Measurements from ENCODE around the gene DVL3. TPM values are rescaled to one million over a fixed set of nuclear protein-coding genes. Genes with fewer than 3 reads are reported as not detected.
A peak's percentile ranks its signal among the peaks of the same experiment; 100 is the strongest.

DVL3 gene
- total RNA-seq, 1 experiment from 2014 or later = 29.1 TPM

GRCh38 chr3:184172681-184173373 is 17.6 kb downstream of the DVL3 start:
- in situ Hi-C loops (cut with HindIII; ENCODE audit: low pct_unique_long_range_greater_than_20kb, low sequenced_read_pairs) = no loop called here
- DNase-seq (ENCODE audit: low read depth, low spot score) = no peak

- no peak for DNase-seq (ENCODE audit: low read depth, low spot score)
- in situ Hi-C loops (cut with HindIII; ENCODE audit: low pct_unique_long_range_greater_than_20kb, low sequenced_read_pairs) = no loop called here
Observed at GRCh38 chr3:184173374-184173722, 18.2 kb downstream of the DVL3 start.

GRCh38 chr3:184174284-184174645 is 19.1 kb downstream of the DVL3 start:
- in situ Hi-C loops (cut with HindIII; ENCODE audit: low pct_unique_long_range_greater_than_20kb, low sequenced_read_pairs) = no loop called here
- DNase-seq (ENCODE audit: low read depth, low spot score) = no peak

- in situ Hi-C loops (cut with HindIII; ENCODE audit: low pct_unique_long_range_greater_than_20kb, low sequenced_read_pairs) = no loop called here
- peak; percentile 99 for DNase-seq (ENCODE audit: low read depth, low spot score)
Observed at GRCh38 chr3:184174646-184175492, 19.7 kb downstream of the DVL3 start, which contains the start of gene AP2M1. TSS of gene AP2M1 (plus strand) at chr3:184174855. CDS start at chr3:184176994, 2,139 bp downstream.

GRCh38 chr3:184175506-184175905 is 20.3 kb downstream of the DVL3 start:
- no peak for DNase-seq (ENCODE audit: low read depth, low spot score)
- in situ Hi-C loops (cut with HindIII; ENCODE audit: low pct_unique_long_range_greater_than_20kb, low sequenced_read_pairs) = no loop called here

GRCh38 chr3:184175981-184176376 is 20.8 kb downstream of the DVL3 start:
- in situ Hi-C loops (cut with HindIII; ENCODE audit: low pct_unique_long_range_greater_than_20kb, low sequenced_read_pairs) = no loop called here
- DNase-seq (ENCODE audit: low read depth, low spot score) = no peak

- peak; percentile 64 for DNase-seq (ENCODE audit: low read depth, low spot score)
- in situ Hi-C loops (cut with HindIII; ENCODE audit: low pct_unique_long_range_greater_than_20kb, low sequenced_read_pairs) = no loop called here
Observed at GRCh38 chr3:184176377-184177330, 21.5 kb downstream of the DVL3 start.

GRCh38 chr3:184177331-184177731 is 22.2 kb downstream of the DVL3 start:
- in situ Hi-C loops (cut with HindIII; ENCODE audit: low pct_unique_long_range_greater_than_20kb, low sequenced_read_pairs) = no loop called here
- no peak for DNase-seq (ENCODE audit: low read depth, low spot score)

- DNase-seq (ENCODE audit: low read depth, low spot score) = no peak
- in situ Hi-C loops (cut with HindIII; ENCODE audit: low pct_unique_long_range_greater_than_20kb, low sequenced_read_pairs) = no loop called here
Observed at GRCh38 chr3:184177767-184178306, 22.7 kb downstream of the DVL3 start.

GRCh38 chr3:184178521-184179138 is 23.5 kb downstream of the DVL3 start:
- DNase-seq (ENCODE audit: low read depth, low spot score) = no peak
- in situ Hi-C loops (cut with HindIII; ENCODE audit: low pct_unique_long_range_greater_than_20kb, low sequenced_read_pairs) = no loop called here

- in situ Hi-C loops (cut with HindIII; ENCODE audit: low pct_unique_long_range_greater_than_20kb, low sequenced_read_pairs) = no loop called here
- DNase-seq (ENCODE audit: low read depth, low spot score) = no peak
Observed at GRCh38 chr3:184180165-184180564, 25.0 kb downstream of the DVL3 start.

- no peak for DNase-seq (ENCODE audit: low read depth, low spot score)
- in situ Hi-C loops (cut with HindIII; ENCODE audit: low pct_unique_long_range_greater_than_20kb, low sequenced_read_pairs) = no loop called here
Observed at GRCh38 chr3:184181596-184181995, 26.4 kb downstream of the DVL3 start.

GRCh38 chr3:184183679-184184078 is 28.5 kb downstream of the DVL3 start:
- no peak for DNase-seq (ENCODE audit: low read depth, low spot score)

GRCh38 chr3:184184546-184185230 is 29.5 kb downstream of the DVL3 start:
- no peak for DNase-seq (ENCODE audit: low read depth, low spot score)
- in situ Hi-C loops (cut with HindIII; ENCODE audit: low pct_unique_long_range_greater_than_20kb, low sequenced_read_pairs) = no loop called here

More at GRCh38 chr3:184183679-184184078, 28.5 kb downstream of the DVL3 start:
- in situ Hi-C loops (cut with HindIII; ENCODE audit: low pct_unique_long_range_greater_than_20kb, low sequenced_read_pairs) = no loop called here

- DNase-seq (ENCODE audit: low read depth, low spot score) = peak; percentile 99
- in situ Hi-C loops (cut with HindIII; ENCODE audit: low pct_unique_long_range_greater_than_20kb, low sequenced_read_pairs) = no loop called here
Observed at GRCh38 chr3:184185461-184186183, 30.4 kb downstream of the DVL3 start.

- no peak for DNase-seq (ENCODE audit: low read depth, low spot score)
- in situ Hi-C loops (cut with HindIII; ENCODE audit: low pct_unique_long_range_greater_than_20kb, low sequenced_read_pairs) = no loop called here
Observed at GRCh38 chr3:184186184-184186901, 31.2 kb downstream of the DVL3 start, which contains the start of gene ABCF3. TSS of gene ABCF3 (plus strand) at chr3:184186199. CDS start at chr3:184186208, 9 bp downstream.

Data from SK-MEL-5 (cell line).